SH-SY5Y (cell line): ENCODE results near the gene RAMACL.

Experiments used
- GATA2 ChIP-seq: IDR thresholded peaks from 2 replicates; pipeline ENCODE4 v1.6.1; 2011; ENCODE audit warnings: mild to moderate bottlenecking, low read depth, low read length
- GATA3 ChIP-seq: IDR thresholded peaks from 2 replicates; pipeline ENCODE4 v1.6.1; 2011; ENCODE audit warnings: low read depth, mild to moderate bottlenecking, low read length, moderate library complexity

The RAMACL gene

GRCh38 chr6:166578536-166579236 is 7.8 kb downstream of the RAMACL start:
- TF ChIP-seq GATA2: no peak
- no peak for TF ChIP-seq GATA3

- TF ChIP-seq GATA2: no peak
- TF ChIP-seq GATA3: no peak
These were observed 11.3 kb downstream of the RAMACL start for GRCh38 chr6:166575205-166575604.

- TF ChIP-seq GATA2 (no peak), GATA3 (no peak)
These were observed 12.8 kb downstream of the RAMACL start for GRCh38 chr6:166573511-166574216.

- no peak for TF ChIP-seq GATA3
- no peak for TF ChIP-seq GATA2
These were observed 13.9 kb downstream of the RAMACL start for GRCh38 chr6:166572370-166573261.

GRCh38 chr6:166570929-166571713 is 15.4 kb downstream of the RAMACL start:
- TF ChIP-seq GATA3: no peak
- no peak for TF ChIP-seq GATA2

GRCh38 chr6:166569206-166569605 is 17.3 kb downstream of the RAMACL start:
- TF ChIP-seq GATA2 (no peak), GATA3 (no peak)

- TF ChIP-seq GATA3 (no peak), GATA2 (no peak)
These were observed 18.7 kb downstream of the RAMACL start for GRCh38 chr6:166567813-166568212.

GRCh38 chr6:166567107-166567506 is 19.4 kb downstream of the RAMACL start:
- TF ChIP-seq GATA2 (no peak), GATA3 (no peak)

- no peak for TF ChIP-seq GATA3
- TF ChIP-seq GATA2: no peak
These were observed 20.2 kb downstream of the RAMACL start for GRCh38 chr6:166566026-166567011.

- TF ChIP-seq GATA3 (no peak), GATA2 (no peak)
These were observed 21.2 kb downstream of the RAMACL start for GRCh38 chr6:166565084-166565967.

GRCh38 chr6:166563805-166564204 is 22.7 kb downstream of the RAMACL start:
- TF ChIP-seq GATA2 (no peak), GATA3 (no peak)

GRCh38 chr6:166563200-166563599 is 23.3 kb downstream of the RAMACL start:
- no peak for TF ChIP-seq GATA2
- TF ChIP-seq GATA3: no peak
